Stimulated activated CD4-positive, alpha-beta T cell treated with anti-CD3 and anti-CD28 coated beads, Interleukin-2, amount 100 ng/mL, for 4 hours (primary cell): Measurements from ENCODE around the gene UBE2L6.
A peak's percentile ranks its signal among the peaks of the same experiment; 100 is the strongest.
"Not testable (repeated sequence)": the region's sequence is repeated elsewhere in the genome, so short reads cannot be mapped to it uniquely, and the experiment has no call there.

Source experiments
- DNase-seq: peaks from one replicate; pipeline ENCODE4 v3.0.0-alpha.2; 2020; ENCODE audit warnings: low read depth

Gene UBE2L6

DNA sequence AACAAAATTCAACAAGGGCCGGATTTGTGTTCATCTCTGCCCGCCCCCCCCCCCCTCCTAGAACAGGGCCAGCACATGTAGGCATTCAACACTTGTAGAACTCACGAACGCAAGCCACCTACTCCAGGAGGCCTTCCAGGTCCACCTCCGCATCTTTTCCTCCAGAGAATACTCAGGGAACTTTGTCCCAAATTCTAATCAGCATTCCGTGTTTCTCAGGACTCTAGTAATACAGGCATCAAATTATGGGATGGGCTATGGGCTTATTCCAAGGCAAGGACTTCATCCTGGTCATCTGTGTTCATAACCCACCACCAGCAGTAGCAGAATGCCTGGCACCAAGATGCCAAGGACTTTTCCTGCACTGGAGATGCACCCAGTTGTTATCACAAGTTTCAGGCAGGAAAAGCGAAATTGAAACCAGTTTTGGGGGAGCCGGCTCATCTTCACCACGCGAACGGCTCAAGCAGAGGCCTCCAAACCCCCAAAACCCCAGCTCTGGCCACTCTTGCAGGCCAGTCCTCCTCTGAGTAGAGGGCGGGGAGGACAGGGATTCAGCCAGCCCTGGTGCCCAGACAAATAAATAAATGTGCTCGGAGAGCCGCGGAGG is 462 bp downstream of the UBE2L6 start:
- peak; percentile 30 for DNase-seq

DNA sequence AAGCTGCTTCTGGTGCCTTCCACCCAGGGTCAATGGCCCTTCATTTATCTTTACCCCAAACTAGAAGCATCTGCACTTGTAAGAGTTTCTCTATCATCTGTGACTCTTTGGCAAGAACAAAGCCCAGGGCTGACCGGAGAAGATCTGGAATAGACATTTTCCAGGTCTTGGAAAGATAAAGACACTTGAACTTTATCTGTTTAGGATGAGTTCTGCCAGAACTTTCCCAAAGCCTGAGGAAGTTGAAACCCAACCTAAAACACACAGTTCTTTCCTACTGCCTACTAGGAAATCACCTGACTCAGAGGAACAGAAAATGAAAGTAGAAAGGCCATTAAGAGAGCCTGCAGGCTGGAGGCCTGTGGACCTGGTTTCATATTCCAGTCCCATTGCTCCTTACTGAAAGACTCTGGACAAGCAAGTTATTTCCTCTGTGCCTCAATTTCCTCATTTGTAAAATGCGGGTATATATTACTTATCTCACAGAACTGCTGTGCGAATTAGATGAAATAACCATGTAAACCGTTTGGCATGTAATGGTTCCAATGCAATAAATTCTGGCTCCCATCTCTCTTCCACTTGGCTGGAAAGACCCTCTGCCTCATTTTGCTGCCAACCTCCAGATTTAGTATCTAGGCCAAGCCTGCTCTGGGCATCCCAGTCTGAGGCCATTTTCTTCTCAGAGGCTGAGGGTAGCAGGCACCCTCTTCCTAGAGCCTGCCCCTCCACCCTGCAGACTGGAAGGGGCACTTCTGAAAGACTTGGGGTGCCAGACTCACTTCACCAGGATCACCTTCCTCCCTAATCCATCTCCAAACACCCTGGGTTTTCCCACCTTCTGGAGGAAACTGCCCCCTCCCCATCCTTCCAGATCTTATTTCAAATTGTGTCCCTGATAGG is 1.2 kb downstream of the UBE2L6 start:
- DNase-seq: peak; percentile 35

DNA sequence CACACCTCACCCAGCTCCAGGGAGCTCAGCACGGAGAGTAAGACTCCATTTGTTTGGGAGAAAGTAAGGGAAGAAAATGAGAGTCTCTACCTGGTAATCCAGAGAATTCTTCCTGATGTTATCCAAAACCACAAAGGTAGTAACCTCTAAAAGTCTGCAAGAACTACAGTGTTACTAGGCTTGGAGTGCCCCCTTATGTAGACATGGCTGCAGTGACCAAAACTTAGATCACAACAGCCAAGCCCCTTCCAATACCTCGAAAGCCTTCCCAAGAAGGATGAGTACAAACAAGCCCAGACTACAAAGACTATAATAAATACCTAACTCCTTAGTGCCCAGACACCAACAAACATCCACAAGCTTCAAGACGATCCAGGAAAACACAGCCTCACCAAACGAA is 4.9 kb downstream of the UBE2L6 start:
- no peak for DNase-seq

DNA sequence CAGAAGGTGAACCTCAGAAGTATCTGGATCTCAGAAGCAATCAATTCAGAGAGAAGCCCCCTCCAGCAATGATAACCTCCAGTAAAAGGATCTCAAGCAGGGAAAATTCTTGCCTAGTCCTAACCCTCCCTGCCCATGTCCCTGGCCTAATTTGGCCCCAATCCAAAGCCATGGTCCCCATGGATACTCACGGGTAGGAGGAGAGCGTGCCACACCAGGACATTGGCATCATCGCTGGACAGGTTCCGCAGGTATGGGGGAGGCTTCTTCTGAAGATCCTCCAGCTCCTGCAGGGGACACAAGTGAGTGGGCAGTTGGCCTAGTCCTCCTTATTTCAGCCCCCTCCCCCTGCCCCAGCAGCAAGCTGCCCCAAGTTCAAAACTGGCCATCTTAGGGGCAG is 7.3 kb downstream of the UBE2L6 start:
- DNase-seq: no peak

DNA sequence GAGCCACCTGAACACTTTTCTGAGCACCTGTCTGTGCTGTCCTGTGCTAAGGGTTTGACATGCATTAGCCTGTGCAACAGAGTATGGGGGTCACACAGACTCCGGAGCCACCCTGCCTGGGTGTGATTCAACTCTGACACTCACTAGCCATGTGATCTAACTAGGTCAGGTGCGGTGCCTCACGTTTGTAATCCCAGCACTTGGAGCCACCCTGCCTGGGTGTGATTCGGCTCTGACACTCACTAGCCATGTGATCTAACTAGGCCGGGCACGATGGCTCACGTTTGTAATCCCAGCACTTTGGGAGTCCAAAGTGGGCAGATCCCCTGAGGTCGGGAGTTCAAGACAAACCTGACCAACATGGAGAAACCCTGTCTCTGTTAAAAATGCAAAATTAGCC is 11.4 kb downstream of the UBE2L6 start:
- no peak for DNase-seq

DNA sequence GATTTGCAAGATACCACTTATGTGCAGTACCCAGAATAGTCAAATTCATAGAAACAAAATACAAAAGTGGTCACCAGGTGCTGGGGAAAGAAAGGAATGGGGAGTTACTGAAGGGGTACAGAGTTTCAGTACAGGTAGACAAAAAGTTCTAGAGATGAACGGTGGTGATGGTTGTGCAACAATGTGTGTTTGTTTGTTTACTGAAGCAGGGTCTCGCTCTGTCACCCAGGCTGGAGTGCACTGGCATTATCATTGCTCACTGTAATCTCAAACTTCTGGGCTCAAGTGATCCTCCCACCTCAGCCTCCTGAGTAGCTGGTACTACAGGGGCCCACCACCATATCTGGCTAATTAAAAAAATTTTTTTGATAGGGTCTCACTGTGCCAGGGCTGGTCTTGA is 12.1 kb downstream of the UBE2L6 start:
- DNase-seq: no peak

DNA sequence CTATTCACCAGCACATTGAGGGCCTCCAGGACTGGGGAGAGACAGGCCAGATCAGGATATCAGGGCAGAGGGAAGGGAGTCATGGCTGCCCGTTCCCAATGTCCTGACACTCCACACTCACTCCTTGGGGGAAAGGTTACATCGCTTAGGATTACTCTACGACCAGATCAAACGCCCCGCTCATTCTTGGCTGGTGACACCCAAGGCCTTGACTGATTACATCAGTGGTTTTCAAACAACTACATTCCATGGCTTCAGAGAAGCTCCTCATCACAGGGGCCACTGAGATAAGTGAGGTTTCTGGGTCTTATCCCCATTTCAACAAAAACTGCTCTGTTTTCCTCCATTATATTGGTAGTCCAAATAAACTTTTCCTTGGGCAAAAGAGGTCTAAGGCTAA is 15.0 kb downstream of the UBE2L6 start:
- DNase-seq: no peak

DNA sequence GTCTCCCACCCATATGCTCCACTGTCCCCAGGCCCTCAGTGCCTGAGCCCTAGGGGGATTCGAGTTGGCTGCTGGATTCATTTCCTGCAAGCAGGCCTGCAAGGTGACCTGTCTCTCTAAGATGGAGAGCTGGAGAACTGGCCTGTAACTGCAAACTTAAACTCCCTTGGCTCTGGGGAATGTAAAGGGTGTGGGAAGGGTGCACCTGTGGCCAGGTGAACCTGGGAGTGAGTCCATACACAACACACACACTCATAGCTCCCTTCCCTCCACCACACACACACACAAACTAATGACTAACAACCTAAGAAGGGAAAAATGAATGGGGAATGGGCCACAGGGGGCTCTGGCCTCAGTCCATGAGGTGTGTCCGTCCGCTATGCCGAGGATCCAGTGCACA is 15.5 kb downstream of the UBE2L6 start:
- DNase-seq: no peak

DNA sequence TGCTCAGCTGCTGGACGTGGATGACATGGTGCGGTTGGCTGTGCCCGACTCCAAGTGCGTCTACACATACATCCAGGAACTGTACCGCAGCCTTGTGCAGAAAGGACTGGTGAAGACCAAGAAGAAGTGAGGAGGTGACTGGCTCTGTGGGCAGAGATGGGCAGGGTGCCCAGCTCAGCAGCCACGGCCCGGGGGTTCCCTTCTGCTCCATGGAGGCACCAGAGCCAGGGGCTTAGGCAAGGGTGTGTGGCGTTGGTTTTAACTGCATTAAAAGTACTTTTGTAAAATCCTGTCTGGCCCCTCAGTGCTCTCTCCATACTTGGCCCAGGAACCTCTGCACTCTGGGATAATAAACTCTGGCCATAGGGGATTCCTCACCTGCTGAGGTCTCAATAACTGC is 17.5 kb downstream of the UBE2L6 start:
- DNase-seq: no peak

DNA sequence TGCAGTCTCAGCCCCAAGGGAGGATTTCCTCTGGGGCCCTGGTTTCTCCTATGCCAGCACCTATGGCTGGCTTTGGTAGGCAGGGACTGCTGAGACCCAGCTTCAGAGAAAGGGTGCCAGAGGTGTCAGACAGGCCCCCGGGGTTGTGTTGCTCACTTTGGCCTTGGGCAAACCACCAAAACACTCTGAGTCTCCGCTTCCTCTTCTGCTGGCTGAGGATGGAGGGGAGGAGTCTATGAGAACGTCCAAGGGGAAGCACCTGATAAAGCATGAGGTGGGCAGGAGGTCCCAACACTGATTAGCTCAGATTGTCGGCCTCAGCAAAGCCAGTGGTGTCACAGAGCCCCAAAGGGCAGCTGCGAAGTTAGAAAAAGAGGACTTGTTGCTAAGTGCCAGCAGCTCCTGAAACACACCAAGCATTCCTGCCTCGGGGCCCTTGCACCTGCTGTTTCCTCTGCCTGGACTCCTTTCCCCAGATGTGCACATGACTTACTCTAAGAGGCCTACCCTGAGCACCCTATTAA is 19.6 kb downstream of the UBE2L6 start:
- DNase-seq: no peak

DNA sequence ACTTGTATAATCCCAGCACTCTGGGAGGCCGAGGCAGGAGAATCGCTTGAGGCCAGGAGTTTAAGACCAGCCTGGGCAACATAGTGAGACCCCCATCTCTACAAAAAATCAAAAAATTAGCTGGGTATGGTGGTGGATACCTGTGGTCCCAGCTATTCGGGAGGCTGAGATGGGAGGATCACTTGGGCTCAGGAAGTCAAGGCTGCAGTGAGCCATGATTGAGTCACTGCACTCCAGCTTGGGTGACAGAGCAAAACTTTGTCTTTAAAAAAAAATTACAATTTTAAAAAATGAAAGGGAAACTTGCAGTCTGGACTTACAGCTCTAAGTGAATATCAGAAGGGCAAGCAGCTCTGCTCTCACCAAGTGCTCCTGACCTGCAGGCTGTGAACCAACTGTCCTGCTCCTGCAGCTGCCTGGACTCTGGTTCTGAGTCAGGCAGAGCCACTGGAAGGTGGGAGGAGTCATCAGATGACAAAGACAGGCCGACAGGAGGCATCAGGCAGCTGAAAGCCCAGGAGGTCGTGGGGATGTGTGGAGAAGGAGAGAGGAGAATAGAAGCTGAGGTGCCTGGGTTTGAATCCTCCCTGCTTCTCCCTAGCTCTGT is 20.5 kb downstream of the UBE2L6 start:
- DNase-seq: no peak

DNA sequence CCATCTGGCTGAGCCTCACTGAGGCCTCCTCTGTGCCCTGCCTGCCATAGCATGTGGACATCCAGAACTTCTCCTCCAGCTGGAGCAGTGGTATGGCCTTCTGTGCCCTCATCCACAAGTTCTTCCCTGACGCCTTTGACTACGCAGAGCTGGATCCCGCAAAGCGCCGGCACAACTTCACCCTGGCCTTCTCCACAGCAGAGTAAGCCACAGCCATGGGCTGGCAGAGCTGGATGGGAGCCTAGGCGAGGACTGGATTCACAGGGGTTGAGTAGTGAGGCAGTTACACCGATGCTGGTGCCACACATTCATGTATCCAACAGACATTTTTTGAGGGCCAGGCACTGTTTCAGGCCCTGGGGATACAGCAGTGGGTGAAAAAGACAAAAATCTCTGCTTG is 21.0 kb downstream of the UBE2L6 start:
- DNase-seq: no peak

DNA sequence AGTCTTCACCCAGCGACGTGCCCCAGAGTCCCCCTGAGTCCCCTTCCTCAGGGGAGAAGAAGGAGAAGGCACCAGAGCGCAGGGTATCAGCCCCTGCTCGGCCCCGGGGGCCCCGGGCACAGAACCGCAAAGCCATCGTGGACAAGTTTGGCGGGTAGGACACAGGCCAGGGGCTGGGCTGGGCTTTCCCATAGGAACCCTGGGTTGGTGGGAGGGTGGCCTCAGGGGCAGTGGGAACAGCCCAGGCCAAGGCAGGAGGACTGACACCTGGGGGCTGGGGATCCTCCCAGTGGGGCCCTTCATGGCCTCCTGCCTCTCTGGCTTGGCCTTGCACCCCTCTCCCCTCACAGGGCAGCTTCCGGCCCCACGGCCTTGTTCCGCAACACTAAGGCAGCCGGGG is 21.6 kb downstream of the UBE2L6 start:
- DNase-seq: no peak

DNA sequence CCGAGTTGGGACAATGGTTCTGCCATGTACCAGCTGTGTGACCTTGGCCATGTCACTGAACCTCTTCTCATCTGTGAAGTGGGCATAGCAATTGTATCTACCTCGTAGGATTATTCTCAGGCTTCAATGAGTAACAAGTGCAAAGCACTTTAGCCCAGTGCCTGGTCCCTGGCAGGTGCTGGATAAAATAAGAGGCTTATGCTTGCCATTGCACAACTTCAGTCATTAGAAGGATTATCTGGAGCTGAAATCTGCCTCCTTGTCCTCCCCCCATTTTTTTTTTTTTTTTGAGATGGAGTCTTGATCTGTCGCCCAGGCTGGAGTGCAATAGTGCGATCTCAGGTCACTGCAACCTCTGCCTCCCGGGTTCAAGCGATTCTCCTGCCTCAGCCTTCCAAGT is 22.9 kb downstream of the UBE2L6 start:
- no peak for DNase-seq

DNA sequence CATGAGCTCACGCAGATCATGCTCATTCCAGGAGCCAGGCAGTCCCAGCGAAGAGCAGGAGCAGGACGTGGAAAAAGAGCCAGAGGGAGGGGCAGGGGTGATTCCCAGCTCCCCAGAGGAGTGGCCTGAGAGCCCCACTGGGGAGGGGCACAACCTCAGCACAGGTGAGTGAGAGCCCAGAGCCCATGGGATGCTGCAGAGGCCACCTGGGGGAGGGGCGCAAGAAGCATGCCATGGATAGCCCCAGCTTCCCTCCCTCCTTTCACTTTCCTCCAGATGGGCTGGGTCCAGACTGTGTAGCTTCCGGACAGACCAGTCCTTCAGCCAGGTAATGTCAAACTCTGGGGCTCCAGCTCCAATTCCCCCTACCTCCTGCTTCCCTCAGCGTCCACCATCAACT is 23.9 kb downstream of the UBE2L6 start:
- DNase-seq: no peak

DNA sequence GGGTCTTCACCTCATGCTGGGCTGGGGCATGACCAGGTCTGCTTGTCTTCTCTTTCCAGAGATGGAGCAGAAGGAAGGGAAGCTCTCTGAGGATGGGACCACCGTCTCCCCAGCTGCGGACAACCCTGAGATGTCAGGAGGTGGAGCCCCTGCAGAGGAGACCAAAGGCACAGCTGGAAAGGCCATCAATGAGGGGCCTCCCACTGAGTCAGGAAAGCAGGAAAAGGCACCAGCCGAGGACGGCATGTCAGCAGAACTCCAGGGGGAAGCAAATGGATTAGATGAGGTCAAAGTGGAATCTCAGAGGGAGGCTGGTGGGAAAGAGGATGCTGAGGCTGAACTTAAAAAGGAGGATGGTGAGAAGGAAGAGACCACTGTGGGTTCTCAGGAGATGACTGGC is 24.9 kb downstream of the UBE2L6 start:
- DNase-seq: no peak

DNA sequence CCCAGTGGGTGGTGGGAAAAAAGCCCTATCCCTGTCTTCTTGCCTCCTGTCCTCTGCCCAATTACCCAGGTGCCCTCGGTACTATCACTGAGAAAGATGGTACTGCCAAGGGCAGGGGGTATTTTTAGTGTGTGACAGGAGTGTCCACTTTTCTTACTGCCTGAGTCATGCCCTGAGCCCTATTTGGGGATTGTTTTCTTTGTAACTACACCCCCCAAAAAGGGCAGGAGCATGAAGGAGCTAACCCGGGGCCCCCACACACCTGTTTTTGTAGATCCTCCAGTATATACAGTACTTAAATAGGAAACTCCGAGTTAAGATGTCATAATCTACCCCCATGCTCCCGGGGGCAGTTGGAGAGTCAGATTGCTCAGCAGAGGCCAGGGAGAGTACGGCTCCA is 26.3 kb downstream of the UBE2L6 start:
- no peak for DNase-seq

DNA sequence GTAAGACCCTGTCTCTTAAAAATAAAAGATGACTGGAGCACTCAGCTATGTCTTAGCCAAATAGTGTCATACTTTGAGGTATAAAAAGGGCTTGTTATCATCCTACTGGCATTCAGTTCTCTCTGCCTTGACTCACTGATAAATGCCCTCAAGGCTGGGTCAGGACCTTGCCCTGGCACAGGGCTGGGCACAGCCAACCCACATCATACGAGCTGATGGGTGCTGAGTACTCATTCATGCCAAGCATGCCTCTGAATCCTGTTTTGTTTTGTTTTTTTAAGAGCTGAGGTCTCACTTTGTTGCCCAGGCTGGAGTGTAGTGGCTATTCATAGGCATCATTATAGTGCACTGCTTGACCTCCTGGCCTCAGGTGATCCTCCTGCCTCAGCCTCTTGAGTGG is 28.1 kb downstream of the UBE2L6 start:
- DNase-seq: no peak

DNA sequence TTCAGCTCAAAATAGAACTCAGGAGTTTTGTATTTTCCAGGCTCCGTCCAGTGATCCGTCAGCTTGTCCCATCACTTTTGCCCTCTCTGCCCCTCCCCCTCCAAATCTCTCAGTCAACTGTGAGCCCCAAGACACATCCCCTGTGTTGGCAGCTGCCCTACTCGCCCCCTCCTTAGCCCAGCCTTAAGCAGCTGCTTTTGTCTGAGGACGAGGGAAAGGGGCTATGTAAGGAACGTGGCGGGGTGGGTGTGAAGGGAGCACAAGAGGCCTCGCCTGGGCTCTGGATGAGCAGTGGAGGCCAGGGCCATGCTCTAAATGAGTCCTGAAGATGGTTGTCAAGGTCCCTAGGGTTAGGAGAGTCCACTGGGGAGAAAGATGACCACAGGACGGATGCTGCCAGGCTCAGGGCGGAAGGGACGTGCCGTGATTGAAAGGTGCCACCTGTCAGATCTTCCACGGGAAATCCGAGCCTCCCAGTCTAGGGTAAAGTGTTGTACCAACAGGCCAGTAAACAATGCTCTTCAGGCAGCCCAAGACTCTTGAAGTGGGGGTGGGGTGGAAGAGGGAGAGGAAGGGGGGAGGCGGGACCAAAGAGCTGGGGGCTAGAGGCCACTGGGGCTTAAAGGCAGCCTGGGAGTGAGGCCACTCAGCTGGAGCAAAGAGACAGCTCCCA is 30.4 kb downstream of the UBE2L6 start, which contains the start of gene SMTNL1:
SMTNL1 (plus strand) TSS at position 649 of the 673 bp plus-strand sequence. CDS start 5,048 bp downstream, outside the sequence.
- DNase-seq: no peak

DNA sequence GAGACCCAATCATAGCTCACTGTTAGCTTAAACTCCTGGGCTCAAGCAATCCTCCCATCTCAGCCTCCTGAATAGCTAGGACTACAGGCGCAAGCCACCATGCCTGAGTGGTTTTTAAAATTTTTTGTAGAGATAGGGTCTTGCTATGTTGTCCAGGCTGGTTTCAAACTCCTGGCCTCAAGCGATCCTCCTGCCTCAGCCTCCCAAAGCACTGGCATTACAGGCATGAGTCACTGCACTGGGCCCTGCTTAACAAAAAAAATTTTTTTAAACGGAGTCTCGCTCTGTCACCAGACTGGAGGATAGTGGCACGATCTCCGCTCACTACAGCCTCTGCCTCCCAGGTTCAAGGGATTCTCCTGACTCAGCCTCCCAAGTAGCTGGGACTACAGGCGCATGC is 33.0 kb downstream of the UBE2L6 start:
- DNase-seq: not testable (repeated sequence)

DNA sequence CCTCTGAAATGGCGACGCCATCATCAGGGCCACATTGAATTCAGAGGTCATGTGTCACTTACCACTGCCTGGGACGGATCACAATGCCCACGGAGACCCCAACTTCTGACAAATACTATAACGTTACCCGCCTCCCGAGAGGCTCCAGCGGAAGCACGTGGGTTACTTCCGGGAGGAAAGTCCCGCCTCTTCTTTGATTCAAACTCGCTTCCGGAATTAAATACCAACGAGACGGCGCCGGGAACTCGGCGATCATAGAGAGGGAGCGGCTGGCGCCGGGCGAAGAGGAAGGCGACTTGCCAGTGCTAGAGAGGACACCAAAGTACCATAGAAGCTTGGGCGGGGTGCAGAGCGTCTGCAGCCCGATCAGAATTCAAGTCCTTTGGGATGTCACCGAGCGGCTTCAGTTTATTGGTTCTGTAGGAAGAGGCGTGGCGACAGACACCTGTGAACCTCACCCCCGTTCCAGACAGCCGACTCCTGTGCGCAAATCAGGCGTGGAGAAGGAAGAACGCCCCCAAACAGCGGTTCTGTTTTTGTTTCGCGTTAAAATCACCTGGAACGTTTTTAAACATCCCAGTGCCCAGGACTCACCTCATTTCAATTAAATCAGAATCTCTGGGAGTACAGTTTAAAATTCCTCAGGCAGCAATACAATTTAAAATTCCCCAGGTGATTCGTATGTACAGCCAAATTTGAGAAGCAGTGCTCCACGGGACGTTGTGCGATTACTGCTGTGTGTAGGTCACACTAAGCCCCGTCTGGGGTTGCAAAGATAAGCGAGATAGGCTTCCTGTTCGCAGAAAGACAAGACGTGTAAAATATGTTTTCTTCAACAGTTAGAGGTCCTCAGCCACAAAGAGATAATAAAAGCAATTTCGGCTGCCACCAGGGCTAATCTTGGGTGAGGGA is 36.6 kb downstream of the UBE2L6 start, which contains the start of gene TIMM10:
TIMM10 (minus strand) TSS at position 159 of the 912 bp plus-strand sequence. CDS start 565 bp downstream, outside the sequence.
- peak; percentile 93 for DNase-seq
